ENCODE measurements around the gene MACROH2A1. TPM values are rescaled to one million over a fixed set of nuclear protein-coding genes. Genes with fewer than 3 reads are reported as not detected.
"Not testable (repeated sequence)": the region's sequence is repeated elsewhere in the genome, so short reads cannot be mapped to it uniquely, and the experiment has no call there.

The MACROH2A1 gene
- total RNA-seq, 4 donors from 2014 or later: 196 to 251 (median 209) TPM

GRCh38 chr5:135367076-135367475 is 32.0 kb downstream of the MACROH2A1 start:
- WGBS: 52% methylated on average over 2 of the region's 2 CpGs
- no peak overlapping the region for H3K27ac ChIP-seq
- TF ChIP-seq POLR2A (IDR thresholded peaks at IDR 0.05) (no peak), CTCF (IDR thresholded peaks at IDR 0.05) (no peak), POLR2AphosphoS5 (IDR thresholded peaks at IDR 0.05) (no peak), EP300 (IDR thresholded peaks at IDR 0.05) (no peak)
- no peaks in the 10 kb centered on the region for H3K9me3 ChIP-seq
- H3K4me3 ChIP-seq: no peak overlapping the region
- DNase-seq (ENCODE audit: low spot score in 2 of 2): no peak
- peaks cover 8% of the 10 kb centered on the region for H3K4me1 ChIP-seq
- H3K27me3 ChIP-seq: no peaks in the 10 kb centered on the region
- H3K36me3 ChIP-seq: peaks cover 62% of the 10 kb centered on the region

GRCh38 chr5:135365281-135365680 is 33.8 kb downstream of the MACROH2A1 start:
- H3K9me3 ChIP-seq: no peaks in the 10 kb centered on the region
- 88% methylated on average over 2 of the region's 2 CpGs for WGBS
- H3K27me3 ChIP-seq: no peaks in the 10 kb centered on the region
- H3K4me3 ChIP-seq: no peak overlapping the region
- peaks cover 8% of the 10 kb centered on the region for H3K4me1 ChIP-seq
- no peak overlapping the region for H3K27ac ChIP-seq
- H3K36me3 ChIP-seq: peaks cover 66% of the 10 kb centered on the region
- no peak for DNase-seq (ENCODE audit: low spot score in 2 of 2)
- TF ChIP-seq CTCF (IDR thresholded peaks at IDR 0.05): no peak
- no peak for TF ChIP-seq POLR2A (IDR thresholded peaks at IDR 0.05)
- no peak for TF ChIP-seq POLR2AphosphoS5 (IDR thresholded peaks at IDR 0.05)
- TF ChIP-seq EP300 (IDR thresholded peaks at IDR 0.05): no peak

GRCh38 chr5:135364421-135365262 is 34.4 kb downstream of the MACROH2A1 start:
- Histone ChIP-seq H3K27ac (no peak overlapping the region), H3K36me3 (peaks cover 66% of the 10 kb centered on the region)

GRCh38 chr5:135363342-135363741 is 35.7 kb downstream of the MACROH2A1 start:
- not testable (repeated sequence) for H3K4me3 ChIP-seq; H3K27me3 ChIP-seq; DNase-seq (ENCODE audit: low spot score in 2 of 2); H3K27ac ChIP-seq; H3K4me1 ChIP-seq; H3K9me3 ChIP-seq
- H3K36me3 ChIP-seq: peaks cover 53% of the 10 kb centered on the region
- 97% methylated on average over 3 of the region's 3 CpGs for WGBS

More at GRCh38 chr5:135364421-135365262, 34.4 kb downstream of the MACROH2A1 start:
- Histone ChIP-seq H3K9me3 (no peaks in the 10 kb centered on the region), H3K27me3 (no peaks in the 10 kb centered on the region), H3K4me1 (peaks cover 8% of the 10 kb centered on the region), H3K4me3 (no peak overlapping the region)
- 57% methylated on average over 5 of the region's 5 CpGs for WGBS
- no peak for TF ChIP-seq POLR2A (IDR thresholded peaks at IDR 0.05)
- TF ChIP-seq CTCF (IDR thresholded peaks at IDR 0.05): no peak
- TF ChIP-seq POLR2AphosphoS5 (IDR thresholded peaks at IDR 0.05): no peak
- TF ChIP-seq EP300 (IDR thresholded peaks at IDR 0.05): no peak
- no peak for DNase-seq (ENCODE audit: low spot score in 2 of 2)

- H3K36me3 ChIP-seq: peaks cover 45% of the 10 kb centered on the region
- no peak overlapping the region for H3K4me3 ChIP-seq
- no peaks in the 10 kb centered on the region for H3K9me3 ChIP-seq
- no peak for DNase-seq (ENCODE audit: low spot score in 2 of 2)
- no peaks in the 10 kb centered on the region for H3K27me3 ChIP-seq
- no peak overlapping the region for H3K27ac ChIP-seq
- TF ChIP-seq CTCF (IDR thresholded peaks at IDR 0.05) (no peak), POLR2AphosphoS5 (IDR thresholded peaks at IDR 0.05) (no peak), POLR2A (IDR thresholded peaks at IDR 0.05) (no peak), EP300 (IDR thresholded peaks at IDR 0.05) (no peak)
- peaks cover 11% of the 10 kb centered on the region for H3K4me1 ChIP-seq
- 92% methylated on average over 2 of the region's 2 CpGs for WGBS
These were observed 36.9 kb downstream of the MACROH2A1 start for GRCh38 chr5:135362102-135362501.
